SW 1271 (cell line): ENCODE measurements around the gene TDRD7.

ENCODE experiments used
- DNase-seq, 2 experiments: peaks; one replicate each; lab custom pipeline; 2025; lab: John Stamatoyannopoulos, UW

TDRD7 gene, protein sequence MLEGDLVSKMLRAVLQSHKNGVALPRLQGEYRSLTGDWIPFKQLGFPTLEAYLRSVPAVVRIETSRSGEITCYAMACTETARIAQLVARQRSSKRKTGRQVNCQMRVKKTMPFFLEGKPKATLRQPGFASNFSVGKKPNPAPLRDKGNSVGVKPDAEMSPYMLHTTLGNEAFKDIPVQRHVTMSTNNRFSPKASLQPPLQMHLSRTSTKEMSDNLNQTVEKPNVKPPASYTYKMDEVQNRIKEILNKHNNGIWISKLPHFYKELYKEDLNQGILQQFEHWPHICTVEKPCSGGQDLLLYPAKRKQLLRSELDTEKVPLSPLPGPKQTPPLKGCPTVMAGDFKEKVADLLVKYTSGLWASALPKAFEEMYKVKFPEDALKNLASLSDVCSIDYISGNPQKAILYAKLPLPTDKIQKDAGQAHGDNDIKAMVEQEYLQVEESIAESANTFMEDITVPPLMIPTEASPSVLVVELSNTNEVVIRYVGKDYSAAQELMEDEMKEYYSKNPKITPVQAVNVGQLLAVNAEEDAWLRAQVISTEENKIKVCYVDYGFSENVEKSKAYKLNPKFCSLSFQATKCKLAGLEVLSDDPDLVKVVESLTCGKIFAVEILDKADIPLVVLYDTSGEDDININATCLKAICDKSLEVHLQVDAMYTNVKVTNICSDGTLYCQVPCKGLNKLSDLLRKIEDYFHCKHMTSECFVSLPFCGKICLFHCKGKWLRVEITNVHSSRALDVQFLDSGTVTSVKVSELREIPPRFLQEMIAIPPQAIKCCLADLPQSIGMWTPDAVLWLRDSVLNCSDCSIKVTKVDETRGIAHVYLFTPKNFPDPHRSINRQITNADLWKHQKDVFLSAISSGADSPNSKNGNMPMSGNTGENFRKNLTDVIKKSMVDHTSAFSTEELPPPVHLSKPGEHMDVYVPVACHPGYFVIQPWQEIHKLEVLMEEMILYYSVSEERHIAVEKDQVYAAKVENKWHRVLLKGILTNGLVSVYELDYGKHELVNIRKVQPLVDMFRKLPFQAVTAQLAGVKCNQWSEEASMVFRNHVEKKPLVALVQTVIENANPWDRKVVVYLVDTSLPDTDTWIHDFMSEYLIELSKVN

GRCh38 chr9:97411789-97412625, at the start of gene TDRD7:
Gene TDRD7, plus strand, starts transcription at chr9:97412096. Its CDS starts 16,370 bp downstream, at chr9:97428466.
- DNase-seq: peak; percentile 37 to 73

DNA sequence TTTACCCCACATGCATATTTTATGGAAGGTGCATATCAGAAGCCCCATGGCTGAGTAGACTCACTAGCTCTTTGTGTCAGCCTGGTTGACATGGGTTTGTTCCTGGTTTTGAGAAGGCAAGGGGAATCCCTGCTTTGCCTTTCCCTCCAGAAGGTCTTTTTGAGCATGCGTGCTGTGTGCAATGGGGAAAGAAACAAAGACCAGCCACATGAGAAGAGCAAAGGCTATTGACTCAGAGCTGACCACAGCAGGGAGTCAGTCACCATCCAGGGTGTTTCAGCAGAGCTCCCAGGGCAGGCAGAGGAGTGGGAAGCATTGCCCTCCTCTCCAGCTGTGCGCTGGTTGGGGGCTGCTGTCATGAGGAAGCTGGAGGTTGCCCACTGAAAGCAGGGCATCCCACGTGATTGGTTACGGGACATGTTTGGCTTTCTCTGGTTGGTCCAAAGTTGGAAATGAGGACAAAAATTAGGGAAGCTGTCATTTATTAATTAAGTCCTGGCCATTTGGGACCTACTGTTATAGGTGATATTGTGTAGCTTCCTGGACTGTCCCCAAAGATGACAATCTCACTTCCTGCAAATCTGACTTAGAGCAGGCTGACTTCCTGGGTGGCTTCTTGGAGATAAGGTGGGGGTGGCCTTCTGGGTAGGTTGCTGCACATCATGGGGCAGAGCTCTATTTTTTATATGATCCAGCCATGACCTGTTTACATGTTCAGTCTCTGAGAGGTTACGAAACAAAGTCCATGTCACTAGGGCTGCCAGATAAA, 48.9 kb upstream of the TDRD7 start:
- DNase-seq: no peak

DNA sequence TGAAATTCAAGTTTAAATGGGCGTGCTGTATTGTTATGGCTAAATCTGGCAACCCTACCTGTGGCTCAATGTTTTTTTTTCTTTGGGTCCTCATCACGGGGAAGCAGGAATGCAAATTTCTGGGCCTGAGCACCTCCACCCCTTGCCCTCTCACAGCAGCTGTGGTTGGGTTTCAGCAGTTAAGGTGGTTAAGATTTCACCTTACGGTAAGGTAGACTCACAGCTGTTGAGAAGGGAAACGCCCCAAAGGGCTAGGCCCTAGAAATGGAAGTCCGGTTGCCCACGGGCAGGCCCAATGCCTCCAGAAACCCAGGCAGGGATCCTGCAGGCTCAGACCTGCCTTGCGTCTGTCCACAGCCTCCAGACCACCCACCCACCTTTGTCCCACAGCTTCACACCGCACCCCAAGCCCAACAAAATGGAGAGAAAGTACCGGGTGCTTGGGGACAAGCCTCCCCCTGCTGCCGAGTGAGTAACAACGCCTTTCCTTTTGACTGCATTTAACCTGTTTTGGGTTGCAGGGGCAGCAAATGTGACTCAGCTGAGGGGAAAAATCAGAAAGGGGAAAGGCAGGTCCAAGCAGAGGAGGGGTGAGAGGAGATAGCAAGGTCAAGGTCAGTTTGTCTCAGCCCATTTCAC, 48.1 kb upstream of the TDRD7 start:
- DNase-seq: no peak

DNA sequence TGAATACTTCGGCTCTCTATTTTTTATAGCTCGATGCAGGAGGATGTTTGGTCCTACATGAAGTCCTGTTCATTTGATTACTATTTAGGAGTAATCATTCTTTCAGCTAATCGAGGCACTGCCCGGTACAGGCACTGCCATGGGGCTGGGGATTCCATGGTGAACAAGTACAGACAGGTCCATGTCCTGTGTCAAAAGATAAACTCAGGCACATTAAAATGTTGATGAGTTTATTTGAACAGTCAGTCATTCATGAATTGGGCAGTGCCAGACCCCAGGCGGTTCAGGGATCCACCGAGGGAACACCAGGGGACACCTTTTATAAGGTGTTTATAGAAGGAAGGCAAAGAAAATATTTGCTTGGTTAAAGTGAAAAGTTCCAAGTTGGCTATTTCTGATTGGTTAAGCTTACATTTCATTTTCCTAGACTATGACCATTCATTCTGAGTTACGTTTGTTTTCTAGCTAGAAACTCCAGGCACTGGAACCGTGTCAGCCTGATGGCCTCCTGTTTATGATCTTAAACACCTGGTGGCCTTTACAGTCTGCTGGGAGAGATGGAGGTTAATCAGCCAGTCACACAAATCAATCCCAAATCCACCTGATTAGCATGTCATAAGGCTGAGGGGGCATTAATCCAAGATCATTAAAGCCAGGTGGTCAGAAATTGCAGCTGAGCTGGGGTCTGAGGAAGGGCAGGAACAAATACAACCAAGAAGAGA, 47.0 kb upstream of the TDRD7 start:
- DNase-seq: no peak

GRCh38 chr9:97365634-97366033, 46.3 kb upstream of the TDRD7 start:
- DNase-seq: no peak

DNA sequence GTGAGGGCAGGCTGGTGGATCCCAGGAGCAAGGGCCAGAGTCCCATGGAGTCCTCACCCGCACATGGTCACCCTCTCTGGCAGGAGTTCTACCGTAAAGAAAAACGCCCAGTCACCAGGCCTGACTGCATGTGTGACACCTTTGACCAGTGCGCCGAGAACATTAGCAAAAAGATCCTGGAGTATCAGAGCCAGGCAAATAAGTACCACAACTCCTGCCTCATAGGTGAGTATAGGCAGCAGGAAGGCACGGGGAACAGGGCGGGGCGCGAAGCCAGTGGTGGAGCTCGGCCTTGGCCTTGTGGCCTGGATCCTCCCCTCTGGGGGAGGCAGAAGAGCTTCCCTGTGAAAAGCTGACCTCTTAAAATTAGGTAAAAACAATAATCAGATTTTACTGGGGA, 45.4 kb upstream of the TDRD7 start:
- DNase-seq: no peak

DNA sequence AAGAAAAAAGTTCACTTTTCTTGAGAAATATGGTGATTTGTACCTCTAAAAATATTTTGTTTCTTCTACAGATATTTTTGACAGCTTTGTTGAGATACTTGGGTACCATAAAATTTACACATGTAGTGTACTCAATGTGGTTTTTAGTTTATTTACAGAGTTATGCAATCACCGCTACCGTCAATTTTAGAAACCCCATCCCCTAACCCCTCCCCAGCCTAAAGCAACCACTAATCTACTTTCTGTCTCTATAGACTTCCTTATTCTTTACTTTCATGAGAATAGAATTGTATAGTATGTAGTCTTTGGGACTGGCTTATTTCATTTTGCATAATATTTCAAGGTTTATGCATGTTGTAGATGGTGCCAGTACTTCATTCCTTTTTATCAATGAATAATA, 45.0 kb upstream of the TDRD7 start:
- no peak for DNase-seq

GRCh38 chr9:97367729-97368128, 44.2 kb upstream of the TDRD7 start:
- no peak for DNase-seq

DNA sequence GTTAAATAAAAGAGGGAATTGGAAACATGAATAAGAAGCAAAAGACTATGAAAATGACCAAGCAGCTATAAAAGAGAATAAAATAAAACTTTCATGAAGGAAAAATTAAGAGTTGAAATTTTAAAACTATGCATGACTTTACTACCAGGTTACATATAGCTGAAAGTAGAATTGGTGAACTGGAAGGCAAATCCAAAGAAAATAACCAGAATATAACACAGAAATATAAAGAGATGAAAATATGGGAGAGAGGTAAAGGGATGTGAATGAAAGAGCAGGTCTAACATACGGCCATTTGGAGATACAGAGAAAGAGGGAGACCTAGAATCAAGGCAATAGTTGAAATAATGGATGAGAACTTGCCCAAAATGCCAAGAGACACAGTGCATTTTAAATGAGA, 42.9 kb upstream of the TDRD7 start:
- no peak for DNase-seq

DNA sequence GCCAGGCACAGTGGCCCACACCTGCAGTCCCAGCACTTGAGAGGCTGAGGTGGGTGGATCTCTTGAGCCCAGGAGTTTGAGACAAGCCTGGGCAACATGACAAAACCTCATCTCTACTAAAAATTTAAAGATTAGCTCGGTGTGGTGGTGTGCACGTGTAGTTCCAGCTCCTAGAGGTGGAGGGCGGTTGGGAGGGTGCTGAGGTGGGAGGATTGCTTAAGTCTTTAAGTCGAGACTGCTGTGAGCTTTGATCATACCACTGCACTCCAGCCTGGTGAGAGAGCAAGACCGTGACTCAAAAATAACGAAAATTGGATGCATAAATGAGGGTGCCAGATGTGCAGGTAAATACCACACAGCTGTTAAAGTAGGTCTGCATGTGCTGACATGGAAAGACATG, 39.3 kb upstream of the TDRD7 start:
- DNase-seq: no peak

DNA sequence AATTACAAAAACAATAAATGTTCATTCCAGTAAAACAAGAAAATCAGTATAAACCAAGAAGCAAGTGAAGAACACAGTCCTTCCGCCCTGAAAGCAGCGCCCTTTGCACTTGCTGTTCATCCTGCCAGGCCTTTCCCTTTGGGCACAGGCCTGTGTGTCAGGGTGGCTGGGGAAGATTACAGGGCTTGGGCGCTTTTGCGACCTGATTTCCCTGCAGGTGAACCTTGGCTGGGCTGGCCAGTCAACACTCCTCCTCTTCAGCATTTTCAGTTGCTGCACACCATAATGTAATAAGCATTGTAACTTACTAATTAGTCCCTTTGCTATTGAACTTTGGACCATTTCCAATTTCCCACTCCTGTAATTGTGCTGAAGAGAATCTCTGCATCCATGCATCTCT, 38.6 kb upstream of the TDRD7 start:
- no peak for DNase-seq

GRCh38 chr9:97374811-97375210, 37.1 kb upstream of the TDRD7 start:
- DNase-seq: no peak

DNA sequence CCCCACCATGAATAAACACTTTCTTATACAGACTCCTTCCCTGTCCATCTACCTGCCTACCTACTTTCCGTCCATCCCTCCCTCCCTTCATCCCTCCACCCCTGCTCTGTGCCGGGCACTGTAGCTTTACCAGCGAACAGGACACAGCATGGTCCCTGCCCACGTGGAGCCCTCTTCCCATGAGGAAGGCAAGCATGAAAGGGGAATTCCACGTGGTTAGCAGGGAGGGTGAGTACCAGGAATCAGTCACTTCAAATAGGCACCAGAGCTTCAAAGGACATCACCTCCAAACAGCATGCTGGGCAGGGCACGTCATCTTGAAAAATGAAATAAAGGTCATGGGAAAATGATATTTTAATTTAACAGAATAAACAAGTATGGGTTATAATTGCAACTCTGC, 35.0 kb upstream of the TDRD7 start:
- DNase-seq: no peak

DNA sequence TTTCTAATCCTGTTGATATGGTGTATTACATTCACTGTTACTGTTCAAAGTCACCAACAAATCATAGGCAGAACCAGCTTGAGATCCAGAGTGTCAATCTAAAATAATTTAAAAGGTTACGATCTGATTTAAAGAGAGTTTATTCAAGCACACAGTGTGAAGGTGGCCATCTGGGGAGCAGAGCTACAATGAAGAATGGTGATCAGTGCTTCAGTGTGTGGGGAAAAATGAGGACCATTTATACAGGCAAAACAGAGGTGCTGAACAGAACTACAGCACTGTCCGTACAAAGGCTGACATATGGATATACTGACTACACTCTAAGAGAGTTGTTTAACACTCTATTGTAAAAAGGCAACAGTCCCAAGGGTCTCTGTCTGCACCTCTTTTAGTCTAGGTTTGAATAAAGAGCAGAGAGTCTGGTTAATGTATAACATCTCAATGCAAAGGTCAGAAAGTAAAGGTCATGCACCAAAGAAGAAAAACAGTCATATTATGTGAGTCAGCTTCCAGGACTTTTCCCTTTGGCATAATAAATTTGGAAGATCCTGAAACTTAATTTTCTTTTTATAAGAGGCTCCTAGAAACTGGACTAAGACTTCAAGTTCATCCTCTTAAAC, 29.7 kb upstream of the TDRD7 start:
- DNase-seq: no peak

DNA sequence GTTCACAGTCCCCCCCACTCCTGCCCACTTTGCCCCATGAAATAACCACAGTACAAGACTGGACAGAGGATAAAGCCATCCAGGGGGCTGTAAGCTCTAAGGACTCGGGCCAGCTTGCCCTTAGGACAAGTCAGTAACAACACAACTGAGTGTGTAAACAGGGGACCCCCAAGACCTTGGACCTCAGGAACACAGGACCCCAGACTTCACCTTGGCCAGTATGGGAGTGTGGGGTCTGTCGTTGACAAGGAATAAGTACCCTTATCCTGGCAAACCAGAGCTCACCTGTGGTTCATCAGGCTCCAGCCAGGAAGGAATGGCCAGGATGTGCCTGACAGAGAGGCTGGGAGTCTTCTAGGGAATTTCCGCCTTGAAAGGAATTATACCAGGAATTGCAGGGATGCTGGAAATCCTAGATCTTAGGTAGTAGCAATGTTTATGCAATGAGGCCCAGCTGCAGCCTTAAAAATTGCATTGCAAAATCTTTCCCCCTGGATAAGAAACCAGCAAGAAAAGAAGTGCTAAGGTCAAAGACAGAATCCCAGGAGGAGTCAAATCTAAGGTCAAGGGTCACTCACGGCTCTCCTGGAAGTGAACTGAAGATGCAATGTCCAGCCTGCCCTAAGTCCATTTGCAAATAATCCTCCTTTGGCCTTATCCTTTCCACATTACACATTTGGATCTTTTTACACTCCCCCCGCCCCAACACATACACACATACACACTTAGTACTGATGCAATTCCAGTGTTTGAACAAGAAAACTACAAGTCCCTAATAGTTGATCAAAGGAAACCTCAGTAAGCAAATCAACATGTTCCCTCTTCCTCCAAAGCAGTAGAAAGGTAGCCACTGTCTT, 27.3 kb upstream of the TDRD7 start:
- DNase-seq: no peak

GRCh38 chr9:97385626-97386264, 26.2 kb upstream of the TDRD7 start:
- DNase-seq: no peak

DNA sequence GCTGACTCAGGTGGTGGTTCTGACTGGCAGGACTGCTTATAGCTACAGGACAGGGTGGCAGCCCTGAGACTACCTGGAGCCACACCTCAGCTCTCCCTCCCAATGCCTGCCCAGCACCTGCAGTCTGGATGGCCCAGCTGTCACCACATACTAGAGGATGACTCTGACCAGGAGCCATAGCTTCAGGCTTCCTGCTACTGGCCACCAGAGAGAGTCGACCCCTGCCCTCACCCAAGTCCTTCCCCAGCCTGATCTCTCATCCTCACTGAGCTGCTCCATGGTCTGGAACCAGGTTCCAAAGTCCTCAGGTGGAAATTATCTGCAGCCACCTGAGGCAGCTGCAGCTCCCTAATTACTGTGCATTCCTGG, 25.6 kb upstream of the TDRD7 start:
- no peak for DNase-seq
